DND-41 (cell line): ENCODE data around the gene KSR2.

Experiments
- ATAC-seq: fragments of 200-7000 bp; cut with Tn5 transposase; 3 replicates; pipeline ENCODE4 v1.9.1; 2021; ENCODE audit warnings: low read depth; ENCODE audit not compliant: insufficient read depth
- DNase-seq: peaks from one replicate; pipeline ENCODE4 v3.0.0-alpha.2; 2020
- H2AFZ ChIP-seq: 2 replicates; pipeline ENCODE4 v1.6.0; 2012; ENCODE audit warnings: low read depth, low read length
- H3K27ac ChIP-seq: 2 replicates; pipeline ENCODE4 v1.5.1; 2012; ENCODE audit warnings: low read length, inconsistent platforms
- H3K27me3 ChIP-seq: fragments of 200-600 bp; sonication (generic); 2 replicates; pipeline ENCODE4 v1.6.0; 2012; ENCODE audit warnings: low read length, mild to moderate bottlenecking, inconsistent platforms; ENCODE audit not compliant: insufficient read depth, poor library complexity
- H3K36me3 ChIP-seq: 2 replicates; pipeline ENCODE4 v1.5.1; 2012; ENCODE audit warnings: low read length, inconsistent platforms; ENCODE audit not compliant: insufficient read depth
- H3K4me1 ChIP-seq: 2 replicates; pipeline ENCODE4 v1.5.1; 2012; ENCODE audit warnings: mild to moderate bottlenecking, low read length; ENCODE audit not compliant: insufficient read depth
- H3K4me2 ChIP-seq: 2 replicates; pipeline ENCODE4 v1.6.0; 2012; ENCODE audit warnings: mild to moderate bottlenecking, moderate library complexity, low read length, inconsistent platforms; ENCODE audit not compliant: insufficient read depth
- H3K4me3 ChIP-seq, 2 experiments: fragments of 200-600 bp in 1 of 2; shearing (Covaris generic) in 1 of 2; 2 replicates each; pipeline ENCODE4 v1.5.1; 2012 to 2016; ENCODE audit warnings: inconsistent platforms in 2 of 2, low read length in 2 of 2, mild to moderate bottlenecking in 2 of 2, low read depth in 1 of 2, moderate library complexity in 1 of 2
- H3K79me2 ChIP-seq: 2 replicates; pipeline ENCODE4 v1.6.0; 2012; ENCODE audit warnings: low read length, inconsistent platforms; ENCODE audit not compliant: insufficient read depth
- H3K9ac ChIP-seq: 2 replicates; pipeline ENCODE4 v1.6.0; 2012; ENCODE audit warnings: low read depth, mild to moderate bottlenecking, inconsistent platforms, low read length, moderate library complexity
- H3K9me3 ChIP-seq: 2 replicates; pipeline ENCODE4 v1.5.1; 2012; ENCODE audit warnings: low read length, moderate library complexity, mild to moderate bottlenecking, inconsistent platforms; ENCODE audit not compliant: insufficient read depth, severe bottlenecking
- H4K20me1 ChIP-seq: 2 replicates; pipeline ENCODE4 v1.6.0; 2012; ENCODE audit warnings: low read length; ENCODE audit not compliant: insufficient read depth
- EZH2 ChIP-seq: IDR thresholded peaks from 3 replicates; pipeline ENCODE4 v1.6.1; 2012; ENCODE audit warnings: borderline replicate concordance, low read depth, mild to moderate bottlenecking, moderate library complexity, low read length, inconsistent platforms; ENCODE audit not compliant: severe bottlenecking
- TF ChIP-seq, protein P1 (sequence below): IDR thresholded peaks from 2 replicates; pipeline ENCODE4 v1.5.1; 2012; ENCODE audit warnings: borderline replicate concordance, low read length, moderate library complexity, mild to moderate bottlenecking; ENCODE audit not compliant: poor library complexity, severe bottlenecking; ENCODE audit errors: extremely low read depth

KSR2 gene

DNA sequence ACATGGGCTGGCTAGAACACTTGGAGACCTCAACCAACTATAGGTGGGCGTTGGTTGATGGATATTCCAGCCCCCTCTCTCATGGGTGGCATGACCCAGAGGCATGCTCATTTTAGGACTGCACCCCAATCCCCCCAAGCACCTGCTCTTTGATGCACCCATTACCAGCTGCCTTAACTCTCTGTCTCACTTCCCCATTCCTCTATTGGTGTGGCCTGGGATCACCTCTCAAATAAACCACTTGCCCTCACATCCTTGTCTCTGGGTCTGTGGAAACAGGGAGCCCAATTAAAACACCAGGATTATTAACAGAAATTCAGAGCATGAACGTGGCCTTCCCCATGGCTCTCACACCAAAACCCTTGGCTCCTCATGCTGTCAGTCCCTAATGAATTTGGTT lies 405.1 kb downstream of the KSR2 start:
- ATAC-seq, result no peak
- Histone ChIP-seq H3K9ac (no peak overlapping the region), H3K36me3 (no peaks in the 10 kb centered on the region), H3K4me2 (no peak overlapping the region), H2AFZ (no peak overlapping the region), H4K20me1 (no peaks in the 10 kb centered on the region), H3K9me3 (no peaks in the 10 kb centered on the region), H3K27ac (no peak overlapping the region), H3K27me3 (peaks cover 2% of the 10 kb centered on the region), H3K79me2 (no peaks in the 10 kb centered on the region), H3K4me3 (no peak overlapping the region), H3K4me1 (no peaks in the 10 kb centered on the region)
- DNase-seq, result no peak
- TF ChIP-seq EZH2, result no peak

DNA sequence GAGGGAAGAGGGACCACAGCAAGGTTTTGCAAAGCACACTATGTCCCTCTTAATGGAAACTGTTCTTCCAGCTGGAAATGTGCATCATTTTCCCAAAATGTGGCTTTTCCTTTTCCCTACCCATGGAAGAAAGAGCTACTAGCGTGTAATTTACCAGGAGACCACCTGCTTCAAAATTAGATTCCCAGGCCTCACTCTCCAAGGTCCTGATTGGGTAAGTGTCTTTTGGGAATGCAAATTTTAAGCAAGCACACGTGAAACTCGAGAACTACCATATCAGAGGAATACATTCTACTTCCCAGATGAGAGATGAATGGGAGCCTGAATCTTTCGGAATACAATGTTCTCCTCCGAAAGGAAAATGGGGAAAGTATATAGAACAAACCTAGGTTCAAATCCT lies 405.8 kb downstream of the KSR2 start:
- DNase-seq (no peak), ATAC-seq (no peak)
- Histone ChIP-seq H3K4me2 (no peak overlapping the region), H3K4me1 (no peaks in the 10 kb centered on the region), H3K4me3 (no peak overlapping the region), H3K9ac (no peak overlapping the region), H2AFZ (no peak overlapping the region), H3K27me3 (peaks cover 2% of the 10 kb centered on the region), H3K27ac (no peak overlapping the region), H3K9me3 (no peaks in the 10 kb centered on the region), H4K20me1 (no peaks in the 10 kb centered on the region), H3K79me2 (no peaks in the 10 kb centered on the region), H3K36me3 (no peaks in the 10 kb centered on the region)
- no peak for TF ChIP-seq EZH2
- TF ChIP-seq, protein P1, sequence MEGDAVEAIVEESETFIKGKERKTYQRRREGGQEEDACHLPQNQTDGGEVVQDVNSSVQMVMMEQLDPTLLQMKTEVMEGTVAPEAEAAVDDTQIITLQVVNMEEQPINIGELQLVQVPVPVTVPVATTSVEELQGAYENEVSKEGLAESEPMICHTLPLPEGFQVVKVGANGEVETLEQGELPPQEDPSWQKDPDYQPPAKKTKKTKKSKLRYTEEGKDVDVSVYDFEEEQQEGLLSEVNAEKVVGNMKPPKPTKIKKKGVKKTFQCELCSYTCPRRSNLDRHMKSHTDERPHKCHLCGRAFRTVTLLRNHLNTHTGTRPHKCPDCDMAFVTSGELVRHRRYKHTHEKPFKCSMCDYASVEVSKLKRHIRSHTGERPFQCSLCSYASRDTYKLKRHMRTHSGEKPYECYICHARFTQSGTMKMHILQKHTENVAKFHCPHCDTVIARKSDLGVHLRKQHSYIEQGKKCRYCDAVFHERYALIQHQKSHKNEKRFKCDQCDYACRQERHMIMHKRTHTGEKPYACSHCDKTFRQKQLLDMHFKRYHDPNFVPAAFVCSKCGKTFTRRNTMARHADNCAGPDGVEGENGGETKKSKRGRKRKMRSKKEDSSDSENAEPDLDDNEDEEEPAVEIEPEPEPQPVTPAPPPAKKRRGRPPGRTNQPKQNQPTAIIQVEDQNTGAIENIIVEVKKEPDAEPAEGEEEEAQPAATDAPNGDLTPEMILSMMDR, result no peak

DNA sequence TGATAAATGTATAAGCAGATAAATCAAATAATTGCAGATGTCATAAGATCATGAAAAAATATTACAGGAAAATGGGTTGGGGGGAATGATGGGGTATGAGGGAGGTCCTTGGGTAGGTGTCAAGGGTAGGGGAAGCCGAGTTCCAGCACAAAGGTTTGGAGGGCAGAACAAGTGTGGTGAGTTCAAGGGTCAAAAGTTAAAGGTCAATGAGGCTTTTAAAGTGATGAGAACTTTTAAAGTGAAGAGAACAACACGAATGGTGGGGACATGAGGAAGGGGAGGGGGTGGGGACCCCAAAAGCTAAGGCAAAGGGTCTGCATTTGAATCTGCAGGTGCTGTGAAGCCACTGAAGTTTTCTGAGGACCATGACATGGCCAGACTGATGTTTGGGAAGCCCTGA lies 406.8 kb downstream of the KSR2 start:
- TF ChIP-seq, protein P1, result no peak
- no peak for TF ChIP-seq EZH2
- ATAC-seq (no peak), DNase-seq (no peak)
- Histone ChIP-seq H3K27me3 (peaks cover 6% of the 10 kb centered on the region), H3K36me3 (no peaks in the 10 kb centered on the region), H3K9me3 (no peaks in the 10 kb centered on the region), H3K9ac (no peak overlapping the region), H3K4me2 (no peak overlapping the region), H3K4me1 (no peaks in the 10 kb centered on the region), H3K27ac (no peak overlapping the region), H3K4me3 (no peak overlapping the region), H4K20me1 (no peaks in the 10 kb centered on the region), H3K79me2 (no peaks in the 10 kb centered on the region), H2AFZ (no peak overlapping the region)

DNA sequence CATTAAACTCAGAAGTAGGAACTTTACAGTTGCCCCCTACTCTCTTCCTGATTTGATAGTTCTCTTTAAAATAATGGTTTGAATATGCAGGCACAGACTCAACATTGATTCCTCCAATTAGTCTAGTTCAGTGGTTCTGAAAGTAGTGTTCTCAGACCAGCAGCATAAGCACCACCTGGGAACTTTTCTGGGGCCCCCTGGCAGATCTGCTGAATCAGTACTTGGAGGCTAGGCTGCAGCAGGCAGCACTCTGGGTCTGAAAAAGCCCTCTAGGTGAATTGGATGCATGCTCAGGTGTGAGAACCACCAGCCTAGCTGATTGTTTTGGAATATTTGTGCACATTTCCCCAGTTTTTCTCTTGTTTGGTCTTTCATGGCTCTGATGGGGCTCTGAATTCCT lies 408.8 kb downstream of the KSR2 start:
- H2AFZ ChIP-seq, result no peak overlapping the region
- H3K9ac ChIP-seq, result no peak overlapping the region
- no peak overlapping the region for H3K27ac ChIP-seq
- no peaks in the 10 kb centered on the region for H4K20me1 ChIP-seq
- peaks cover 6% of the 10 kb centered on the region for H3K27me3 ChIP-seq
- H3K4me3 ChIP-seq, result no peak overlapping the region
- no peaks in the 10 kb centered on the region for H3K36me3 ChIP-seq
- H3K4me2 ChIP-seq, result no peak overlapping the region
- DNase-seq, result no peak
- H3K79me2 ChIP-seq, result no peaks in the 10 kb centered on the region
- H3K4me1 ChIP-seq, result no peaks in the 10 kb centered on the region
- no peaks in the 10 kb centered on the region for H3K9me3 ChIP-seq
- TF ChIP-seq, protein P1, result no peak
- TF ChIP-seq EZH2, result no peak
- no peak for ATAC-seq
